PC-9 (cell line): Measurements from ENCODE around the gene FNDC3B. TPM values are rescaled to one million over a fixed set of nuclear protein-coding genes. Genes with fewer than 3 reads are reported as not detected.

Experiments
- BruUV-seq: library from RNA; stranded (reverse); fragments of 400-500 nt; replicated peaks from 2 replicates; lab custom pipeline; 2021; lab: Mats Ljungman, UMichigan
- CTCF ChIA-PET: fragments of 300-600 bp; sonication (Branson Sonifier 250); formaldehyde crosslinking; loops from one replicate; lab custom pipeline; 2022; ENCODE audit warnings: antibody characterized with exemption; lab: Charles Lee
- POLR2A ChIA-PET: fragments of 300-600 bp; sonication (Branson Sonifier 250); formaldehyde crosslinking; loops from one replicate; lab custom pipeline; 2022; ENCODE audit warnings: antibody characterized with exemption; ENCODE audit not compliant: unreplicated experiment; lab: Charles Lee
- DNase-seq, 2 experiments: peaks; one replicate each; pipeline versions ENCODE4 v3.0.0 to v3.0.0-alpha.2; 2015 to 2022; ENCODE audit warnings: mixed read lengths in 1 of 2
- H2AFZ ChIP-seq: fragments of 200-600 bp; sonication (generic); 2 replicates; pipeline ENCODE4 v1.8.1; 2017; ENCODE audit warnings: antibody characterized with exemption
- H3F3A ChIP-seq: fragments of 200-600 bp; sonication (generic); 2 replicates; pipeline ENCODE4 v1.8.1; 2017; ENCODE audit warnings: antibody characterized with exemption, mild to moderate bottlenecking, low read depth; ENCODE audit not compliant: insufficient read depth
- H3K27ac ChIP-seq: fragments of 200-600 bp; sonication (generic); 2 replicates; pipeline ENCODE4 v1.6.1; 2016; ENCODE audit warnings: mixed run types
- H3K27me3 ChIP-seq: fragments of 200-600 bp; sonication (generic); 2 replicates; pipeline ENCODE4 v1.6.1; 2016; ENCODE audit warnings: low read depth, mixed run types; ENCODE audit not compliant: insufficient read depth
- H3K36me3 ChIP-seq: fragments of 200-600 bp; sonication (generic); 2 replicates; pipeline ENCODE4 v1.6.1; 2016; ENCODE audit warnings: low read depth, mixed run types
- H3K4me1 ChIP-seq: fragments of 200-600 bp; sonication (generic); replicated peaks from 2 replicates; pipeline ENCODE4 v1.6.1; 2016; ENCODE audit warnings: mixed run types; ENCODE audit not compliant: insufficient read depth
- H3K4me2 ChIP-seq: fragments of 200-600 bp; sonication (generic); 2 replicates; pipeline ENCODE4 v1.6.1; 2017; ENCODE audit warnings: mixed run types
- H3K4me3 ChIP-seq: fragments of 200-600 bp; sonication (generic); 2 replicates; pipeline ENCODE4 v1.6.1; 2016; ENCODE audit warnings: mixed run types
- H3K79me2 ChIP-seq: fragments of 200-600 bp; sonication (generic); 2 replicates; pipeline ENCODE4 v1.6.1; 2017; ENCODE audit warnings: low read depth, mixed run types
- H3K9me2 ChIP-seq: fragments of 200-600 bp; sonication (generic); 2 replicates; pipeline ENCODE4 v1.8.1; 2017; ENCODE audit warnings: mild to moderate bottlenecking; ENCODE audit not compliant: insufficient read depth
- H3K9me3 ChIP-seq: fragments of 200-600 bp; sonication (generic); 2 replicates; pipeline ENCODE4 v1.8.1; 2016; ENCODE audit warnings: low read depth; ENCODE audit not compliant: insufficient read depth
- H4K20me1 ChIP-seq: fragments of 200-600 bp; sonication (generic); 2 replicates; pipeline ENCODE4 v1.8.1; 2017; ENCODE audit not compliant: insufficient read depth
- EZH2 ChIP-seq: fragments of 200-600 bp; sonication (generic); IDR thresholded peaks from 2 replicates; pipeline ENCODE4 v1.8.0; 2017; ENCODE audit warnings: antibody characterized with exemption, low read depth
- intact Hi-C: fragments of 100-400 bp; cut with micrococcal nuclease; formaldehyde crosslinking; loops from one replicate; pipeline ENCODE4 v1.10.0; 2022; ENCODE audit not compliant: unreplicated experiment
- total RNA-seq: library from RNA; stranded (reverse); gene quantifications from 2 replicates; pipeline ENCODE4 v1.2.3, GENCODE V29; 2021
- TF ChIP-seq, protein P1 (sequence below): fragments of 200-600 bp; sonication (generic); conservative IDR thresholded peaks from 2 replicates; pipeline ENCODE4 v1.6.1; 2017; ENCODE audit warnings: mixed run types, antibody characterized with exemption, mild to moderate bottlenecking, moderate library complexity

Gene FNDC3B
- total RNA-seq, 1 experiment from 2014 or later, result 106 TPM

GRCh38 chr3:172065527-172065926 lies 26.1 kb downstream of the FNDC3B start:
- Histone ChIP-seq H4K20me1 (peaks cover 100% of the 10 kb centered on the region), H3K4me2 (no peak overlapping the region)

GRCh38 chr3:172065967-172066762 lies 26.8 kb downstream of the FNDC3B start:
- Histone ChIP-seq H3K4me2 (no peak overlapping the region), H3K27ac (no peak overlapping the region; the same call in 1 of the 2 replicates), H3K27me3 (no peaks in the 10 kb centered on the region), H3K9me3 (no peaks in the 10 kb centered on the region), H3K9me2 (no peaks in the 10 kb centered on the region), H2AFZ (no peak overlapping the region), H3K79me2 (peaks cover 100% of the 10 kb centered on the region), H4K20me1 (peaks cover 98% of the 10 kb centered on the region), H3K4me1 (peaks cover 27% of the 10 kb centered on the region; the same call in 1 of the 2 replicates), H3K36me3 (peaks cover 72% of the 10 kb centered on the region), H3F3A (peaks cover 80% of the 10 kb centered on the region), H3K4me3 (no peak overlapping the region)
- no TSS peak for BruUV-seq
- intact Hi-C loops, result no loop called here
- CTCF ChIA-PET, result no interaction called here
- TF ChIP-seq, protein P1, sequence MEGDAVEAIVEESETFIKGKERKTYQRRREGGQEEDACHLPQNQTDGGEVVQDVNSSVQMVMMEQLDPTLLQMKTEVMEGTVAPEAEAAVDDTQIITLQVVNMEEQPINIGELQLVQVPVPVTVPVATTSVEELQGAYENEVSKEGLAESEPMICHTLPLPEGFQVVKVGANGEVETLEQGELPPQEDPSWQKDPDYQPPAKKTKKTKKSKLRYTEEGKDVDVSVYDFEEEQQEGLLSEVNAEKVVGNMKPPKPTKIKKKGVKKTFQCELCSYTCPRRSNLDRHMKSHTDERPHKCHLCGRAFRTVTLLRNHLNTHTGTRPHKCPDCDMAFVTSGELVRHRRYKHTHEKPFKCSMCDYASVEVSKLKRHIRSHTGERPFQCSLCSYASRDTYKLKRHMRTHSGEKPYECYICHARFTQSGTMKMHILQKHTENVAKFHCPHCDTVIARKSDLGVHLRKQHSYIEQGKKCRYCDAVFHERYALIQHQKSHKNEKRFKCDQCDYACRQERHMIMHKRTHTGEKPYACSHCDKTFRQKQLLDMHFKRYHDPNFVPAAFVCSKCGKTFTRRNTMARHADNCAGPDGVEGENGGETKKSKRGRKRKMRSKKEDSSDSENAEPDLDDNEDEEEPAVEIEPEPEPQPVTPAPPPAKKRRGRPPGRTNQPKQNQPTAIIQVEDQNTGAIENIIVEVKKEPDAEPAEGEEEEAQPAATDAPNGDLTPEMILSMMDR, result no peak
- no peak for TF ChIP-seq EZH2
- POLR2A ChIA-PET, result interaction anchor here (0.6 kb wide), 1 partner anchor 174 kb away, joined by 4 read pairs; no protein-coding TSS in a partner anchor
- DNase-seq, result no peak

More at GRCh38 chr3:172065527-172065926, 26.1 kb downstream of the FNDC3B start:
- Histone ChIP-seq H3K36me3 (peaks cover 71% of the 10 kb centered on the region), H2AFZ (no peak overlapping the region), H3K79me2 (peaks cover 100% of the 10 kb centered on the region), H3K27ac (no peak overlapping the region), H3K9me2 (no peaks in the 10 kb centered on the region), H3F3A (peaks cover 82% of the 10 kb centered on the region), H3K4me1 (peaks cover 29% of the 10 kb centered on the region; the same call in 1 of the 2 replicates), H3K27me3 (no peaks in the 10 kb centered on the region), H3K9me3 (no peaks in the 10 kb centered on the region), H3K4me3 (no peak overlapping the region)
- DNase-seq, result no peak
- CTCF ChIA-PET, result no interaction called here
- POLR2A ChIA-PET, result no interaction called here
- no peak for TF ChIP-seq EZH2
- TF ChIP-seq, protein P1, result no peak
- BruUV-seq, result no TSS peak
- intact Hi-C loops, result no loop called here

DNA sequence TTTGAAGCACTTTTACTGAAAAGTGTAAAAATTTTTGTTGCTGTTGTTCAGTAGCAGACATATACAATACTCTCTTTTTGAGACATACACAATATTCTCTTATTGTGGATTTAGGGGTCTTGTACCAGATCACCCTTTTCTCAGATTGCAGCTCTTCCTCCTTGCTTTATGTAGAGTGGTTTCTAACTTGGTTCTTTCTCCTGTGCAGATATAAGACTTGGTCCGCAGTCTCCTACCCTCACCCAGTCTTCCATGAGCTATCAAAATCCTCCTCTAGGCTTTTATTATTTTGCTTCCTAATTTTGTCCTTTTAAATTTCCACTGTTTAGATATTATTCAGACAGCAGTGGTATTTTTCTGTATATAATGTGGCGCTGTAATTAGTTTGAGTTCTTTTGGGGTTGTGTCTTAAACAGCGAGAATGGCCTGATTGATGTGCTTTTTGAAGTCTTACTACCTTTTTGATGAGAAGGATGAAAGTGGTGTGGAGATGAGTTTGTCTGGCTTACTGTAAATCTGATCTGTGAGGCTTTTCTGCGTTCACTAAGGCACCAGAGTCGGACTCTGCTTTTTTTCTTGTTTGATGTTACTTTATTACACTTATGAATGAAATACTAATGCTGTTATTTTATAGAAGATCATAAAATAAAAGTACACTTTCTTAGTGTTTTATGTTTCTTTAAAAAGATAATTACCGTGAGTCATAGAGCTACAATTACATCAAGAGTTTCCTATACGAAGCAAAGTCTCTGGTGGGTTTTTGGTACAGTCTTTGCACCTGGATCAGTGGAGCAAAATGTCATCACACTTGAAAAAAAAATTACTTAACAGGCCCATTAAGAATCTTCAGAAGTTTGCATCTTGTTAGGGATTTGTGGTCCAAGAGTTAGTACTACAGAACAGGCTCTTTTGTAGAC lies 27.8 kb downstream of the FNDC3B start:
- Histone ChIP-seq H3K4me1 (peaks cover 21% of the 10 kb centered on the region; the same call in 1 of the 2 replicates), H3K4me2 (no peak overlapping the region), H3K9me3 (no peaks in the 10 kb centered on the region), H3K79me2 (peaks cover 100% of the 10 kb centered on the region), H2AFZ (no peak overlapping the region), H3K9me2 (no peaks in the 10 kb centered on the region), H3K27ac (peak overlapping the region; percentile 17; the same call in 1 of the 2 replicates), H3K4me3 (no peak overlapping the region), H3K36me3 (peaks cover 72% of the 10 kb centered on the region), H4K20me1 (peaks cover 98% of the 10 kb centered on the region), H3K27me3 (no peaks in the 10 kb centered on the region), H3F3A (peaks cover 78% of the 10 kb centered on the region)
- intact Hi-C loops, result no loop called here
- BruUV-seq, result no TSS peak
- POLR2A ChIA-PET, result interaction anchor here (0.6 to 0.7 kb wide), 2 partner anchors 12 to 173 kb away, joined by 4 to 10 read pairs; no protein-coding TSS in a partner anchor
- no peak for TF ChIP-seq EZH2
- TF ChIP-seq, protein P1, result no peak
- DNase-seq, result no peak
- CTCF ChIA-PET, result no interaction called here
